Calu3 (cell line): ENCODE results near the gene RNASE12. TPM values are rescaled to one million over a fixed set of nuclear protein-coding genes. Genes with fewer than 3 reads are reported as not detected.
A peak's percentile ranks its signal among the peaks of the same experiment; 100 is the strongest.

Experiments used
- BruUV-seq: library from RNA; stranded (reverse); fragments of 400-500 nt; replicated peaks from 2 replicates; lab custom pipeline; 2021; lab: Mats Ljungman, UMichigan
- CTCF ChIA-PET: fragments of 300-600 bp; sonication (Branson Sonifier 250); formaldehyde crosslinking; loops from one replicate; lab custom pipeline; 2022; ENCODE audit warnings: antibody characterized with exemption; lab: Charles Lee
- DNase-seq: peaks from one replicate; pipeline ENCODE4 v3.0.0; 2022
- H3K27ac Mint-ChIP-seq: one replicate; pipeline ENCODE4 v1.8.0; 2022; ENCODE audit warnings: mixed read lengths; ENCODE audit not compliant: unreplicated experiment
- H3K27me3 Mint-ChIP-seq: one replicate; pipeline ENCODE4 v1.8.0; 2022; ENCODE audit warnings: mixed read lengths; ENCODE audit not compliant: unreplicated experiment
- H3K36me3 Mint-ChIP-seq: one replicate; pipeline ENCODE4 v1.8.0; 2022; ENCODE audit warnings: mild to moderate bottlenecking, moderate library complexity, mixed read lengths; ENCODE audit not compliant: insufficient read depth, unreplicated experiment
- H3K4me1 Mint-ChIP-seq: one replicate; pipeline ENCODE4 v1.8.0; 2022; ENCODE audit warnings: mild to moderate bottlenecking, low read depth, mixed read lengths; ENCODE audit not compliant: unreplicated experiment
- H3K4me3 Mint-ChIP-seq: one replicate; pipeline ENCODE4 v1.8.0; 2022; ENCODE audit warnings: mild to moderate bottlenecking, low read depth, moderate library complexity, mixed read lengths; ENCODE audit not compliant: unreplicated experiment
- H3K9me3 Mint-ChIP-seq: one replicate; pipeline ENCODE4 v1.8.0; 2022; ENCODE audit warnings: low read depth, mixed read lengths; ENCODE audit not compliant: unreplicated experiment
- intact Hi-C: fragments of 100-400 bp; cut with micrococcal nuclease; formaldehyde crosslinking; loops from one replicate; pipeline ENCODE4 v1.10.0; 2022; ENCODE audit not compliant: unreplicated experiment
- total RNA-seq: library from RNA; stranded (reverse); gene quantifications from 2 replicates; pipeline ENCODE4 v1.2.3, GENCODE V29; 2022
- TF ChIP-seq, protein P1 (sequence below): fragments of 200-600 bp; IDR thresholded peaks from one replicate; pipeline ENCODE4 v1.8.0; 2022; ENCODE audit warnings: antibody characterized with exemption; ENCODE audit not compliant: unreplicated experiment

The RNASE12 gene
- total RNA-seq, 1 experiment from 2014 or later, result not detected

DNA sequence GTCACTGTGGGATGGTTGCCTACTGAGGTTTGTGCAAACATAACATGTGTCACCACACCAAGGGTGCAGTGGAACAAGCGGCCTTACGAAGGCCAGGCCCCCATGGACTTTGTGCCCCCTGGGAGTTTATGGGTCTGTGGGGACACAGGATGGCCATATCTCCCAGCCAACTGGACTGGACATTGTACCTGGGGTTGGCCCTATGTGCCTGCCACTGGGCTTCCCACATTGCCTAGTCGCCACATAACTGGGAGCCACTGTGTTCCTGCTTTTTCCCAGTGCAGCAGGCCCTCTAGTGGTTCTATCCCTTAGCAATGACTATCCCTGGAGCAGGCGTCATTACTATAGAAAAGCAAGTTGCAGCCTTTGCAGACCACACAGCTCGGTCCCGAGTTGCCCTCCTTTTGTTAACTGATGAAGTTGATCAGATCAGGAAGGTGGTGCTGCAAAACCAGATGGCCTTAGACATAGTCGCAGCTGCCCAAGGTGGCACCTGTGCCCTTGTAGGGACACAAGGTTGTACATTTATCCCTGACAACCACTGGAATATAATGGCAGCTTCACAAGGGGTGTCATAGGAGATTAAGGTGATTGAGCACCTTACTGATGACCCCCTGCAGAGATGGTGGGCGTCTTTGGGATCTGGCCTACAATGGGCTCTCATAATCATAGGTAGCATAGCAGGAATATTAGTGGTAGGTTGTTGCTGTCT is 15.2 kb upstream of the RNASE12 start:
- no peaks in the 10 kb centered on the region for H3K9me3 Mint-ChIP-seq
- H3K4me1 Mint-ChIP-seq, result no peaks in the 10 kb centered on the region
- no peaks in the 10 kb centered on the region for H3K36me3 Mint-ChIP-seq
- no peak overlapping the region for H3K4me3 Mint-ChIP-seq
- TF ChIP-seq, protein P1, sequence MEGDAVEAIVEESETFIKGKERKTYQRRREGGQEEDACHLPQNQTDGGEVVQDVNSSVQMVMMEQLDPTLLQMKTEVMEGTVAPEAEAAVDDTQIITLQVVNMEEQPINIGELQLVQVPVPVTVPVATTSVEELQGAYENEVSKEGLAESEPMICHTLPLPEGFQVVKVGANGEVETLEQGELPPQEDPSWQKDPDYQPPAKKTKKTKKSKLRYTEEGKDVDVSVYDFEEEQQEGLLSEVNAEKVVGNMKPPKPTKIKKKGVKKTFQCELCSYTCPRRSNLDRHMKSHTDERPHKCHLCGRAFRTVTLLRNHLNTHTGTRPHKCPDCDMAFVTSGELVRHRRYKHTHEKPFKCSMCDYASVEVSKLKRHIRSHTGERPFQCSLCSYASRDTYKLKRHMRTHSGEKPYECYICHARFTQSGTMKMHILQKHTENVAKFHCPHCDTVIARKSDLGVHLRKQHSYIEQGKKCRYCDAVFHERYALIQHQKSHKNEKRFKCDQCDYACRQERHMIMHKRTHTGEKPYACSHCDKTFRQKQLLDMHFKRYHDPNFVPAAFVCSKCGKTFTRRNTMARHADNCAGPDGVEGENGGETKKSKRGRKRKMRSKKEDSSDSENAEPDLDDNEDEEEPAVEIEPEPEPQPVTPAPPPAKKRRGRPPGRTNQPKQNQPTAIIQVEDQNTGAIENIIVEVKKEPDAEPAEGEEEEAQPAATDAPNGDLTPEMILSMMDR, result no peak
- BruUV-seq, result no TSS peak
- intact Hi-C loops, result loop anchor here (5.0 kb wide), 3 partner anchors 74 to 189 kb away; partner anchors contain the start of gene PNP
- CTCF ChIA-PET, result interaction anchor here (0.6 to 1.5 kb wide), 3 partner anchors 43 to 205 kb away, joined by 3 to 6 read pairs (median 3); no protein-coding TSS in a partner anchor
- DNase-seq, result peak; percentile 46
- H3K27ac Mint-ChIP-seq, result no peak overlapping the region
- no peaks in the 10 kb centered on the region for H3K27me3 Mint-ChIP-seq

DNA sequence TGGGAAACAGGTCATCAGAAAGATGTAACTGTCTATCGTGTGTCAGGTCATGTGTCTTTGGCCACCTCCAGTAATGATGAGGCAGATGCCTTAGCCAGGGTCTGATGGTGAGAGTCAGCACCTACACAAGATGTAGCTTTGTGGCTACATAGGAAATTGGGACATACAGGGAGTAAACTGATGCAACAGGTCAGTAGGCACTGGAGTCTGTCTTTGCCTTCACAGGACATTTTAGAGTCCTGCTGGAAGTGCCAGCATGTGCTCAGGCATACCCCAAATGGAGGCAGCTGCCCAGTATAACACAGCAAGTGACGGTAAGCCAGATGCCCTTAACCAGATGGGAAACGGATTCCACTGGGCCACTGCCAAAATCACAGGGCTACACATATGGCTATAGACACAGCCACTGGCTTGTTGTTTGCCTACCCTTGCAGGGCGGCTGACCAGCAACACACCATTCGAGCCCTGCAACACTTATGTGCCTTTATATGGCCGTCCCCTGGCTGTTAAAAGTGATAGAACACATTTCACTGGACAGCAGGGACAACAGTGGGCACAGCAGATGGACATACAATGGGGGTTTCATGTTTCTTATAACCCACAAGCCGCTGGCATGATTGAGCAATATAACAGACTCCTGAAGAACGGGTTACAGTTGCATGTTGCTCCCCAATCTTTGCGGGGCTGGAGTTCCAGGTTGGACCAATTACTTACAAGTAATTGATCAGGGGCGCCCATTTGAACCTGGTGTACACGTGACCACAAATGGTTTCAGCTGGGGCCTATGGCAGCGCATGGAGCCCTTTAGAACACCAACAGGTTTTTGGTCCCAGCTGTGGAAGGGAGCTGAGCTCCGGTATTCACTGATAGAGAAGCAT is 12.9 kb upstream of the RNASE12 start:
- H3K4me1 Mint-ChIP-seq, result no peaks in the 10 kb centered on the region

DNA sequence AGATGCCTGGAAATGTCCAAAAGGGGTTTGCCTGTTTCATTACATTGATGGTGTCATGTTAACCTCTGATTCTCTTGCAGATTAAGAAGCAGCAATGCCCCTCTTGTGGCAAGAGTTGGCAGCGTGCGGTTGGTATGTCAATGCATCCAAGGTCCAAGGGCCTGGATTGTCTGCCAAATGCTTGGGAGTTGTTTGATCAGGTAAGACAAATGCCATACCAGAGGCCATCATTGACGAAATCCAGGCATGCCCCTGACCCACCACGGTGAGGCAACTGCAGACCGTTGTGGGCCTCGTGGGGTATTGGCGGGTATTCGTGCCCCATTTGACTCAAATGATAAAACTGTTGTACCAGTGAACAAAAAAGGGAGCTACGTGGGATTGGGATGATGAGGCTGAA is 11.4 kb upstream of the RNASE12 start:
- Mint-ChIP-seq H3K36me3 (no peaks in the 10 kb centered on the region), H3K4me1 (no peaks in the 10 kb centered on the region), H3K27ac (no peak overlapping the region), H3K4me3 (no peak overlapping the region), H3K9me3 (no peaks in the 10 kb centered on the region), H3K27me3 (peaks cover 14% of the 10 kb centered on the region)
- intact Hi-C loops, result no loop called here
- CTCF ChIA-PET, result no interaction called here
- no peak for DNase-seq
- TF ChIP-seq, protein P1, result no peak
- no TSS peak for BruUV-seq

More for the DNA sequence above, 12.9 kb upstream of the RNASE12 start:
- CTCF ChIA-PET, result interaction anchor here (0.6 kb wide), 1 partner anchor 9 kb away, joined by 6 read pairs; no protein-coding TSS in a partner anchor
- H3K27ac Mint-ChIP-seq, result no peak overlapping the region
- no TSS peak for BruUV-seq
- TF ChIP-seq, protein P1, result no peak
- intact Hi-C loops, result no loop called here
- no peak overlapping the region for H3K4me3 Mint-ChIP-seq
- DNase-seq, result no peak
- no peaks in the 10 kb centered on the region for H3K9me3 Mint-ChIP-seq
- no peaks in the 10 kb centered on the region for H3K36me3 Mint-ChIP-seq
- H3K27me3 Mint-ChIP-seq, result peaks cover 10% of the 10 kb centered on the region

DNA sequence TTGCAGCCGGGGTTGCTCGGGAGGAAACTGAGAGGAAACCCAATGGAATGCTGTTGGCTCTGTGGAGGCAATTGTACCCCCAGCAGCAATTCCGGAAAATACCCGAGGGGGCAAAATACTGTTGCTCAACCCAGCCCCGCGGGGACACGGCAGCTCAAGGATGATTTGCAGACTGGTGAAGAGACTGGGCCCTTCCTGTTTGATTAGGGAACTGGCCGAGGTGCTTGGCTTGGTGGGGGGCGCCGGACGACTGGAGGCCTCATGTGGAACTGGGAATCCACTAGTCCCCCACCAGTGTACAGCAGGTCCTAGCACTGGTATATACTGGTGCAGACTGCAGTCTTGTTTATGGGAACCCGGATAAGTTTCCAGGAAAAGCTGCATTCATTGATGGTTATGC is 10.3 kb upstream of the RNASE12 start:
- Mint-ChIP-seq H3K27ac (no peak overlapping the region), H3K4me3 (no peak overlapping the region), H3K36me3 (no peaks in the 10 kb centered on the region), H3K9me3 (no peaks in the 10 kb centered on the region), H3K27me3 (peaks cover 14% of the 10 kb centered on the region), H3K4me1 (no peaks in the 10 kb centered on the region)
- intact Hi-C loops, result no loop called here
- TF ChIP-seq, protein P1, result no peak
- no TSS peak for BruUV-seq
- DNase-seq, result no peak
- CTCF ChIA-PET, result no interaction called here
